Spinal cord (tissue), 10 donors: ENCODE data around the gene CACNB2. TPM values are rescaled to one million over a fixed set of nuclear protein-coding genes. Genes with fewer than 3 reads are reported as not detected.

Experiments used
- DNase-seq, 6 donors: peaks; one replicate each; pipeline versions ENCODE4 v3.0.0 to v3.0.0-alpha.2; 2013 to 2015; ENCODE audit warnings: low spot score in 6 of 6, low read depth in 4 of 6
- H3K27ac ChIP-seq: one replicate; pipeline ENCODE4 v1.5.1; 2013; ENCODE audit warnings: low read depth, low read length, control low read depth
- H3K27me3 ChIP-seq: one replicate; pipeline ENCODE4 v1.6.1; 2013; ENCODE audit warnings: low read length; ENCODE audit not compliant: control insufficient read depth, insufficient read depth
- H3K36me3 ChIP-seq: one replicate; pipeline ENCODE4 v1.6.1; 2013; ENCODE audit warnings: low read length; ENCODE audit not compliant: control insufficient read depth, insufficient read depth
- H3K4me1 ChIP-seq: one replicate; pipeline ENCODE4 v1.6.1; 2013; ENCODE audit warnings: low read length; ENCODE audit not compliant: control insufficient read depth, insufficient read depth
- H3K4me3 ChIP-seq: one replicate; pipeline ENCODE4 v1.5.1; 2013; ENCODE audit warnings: low read depth, low read length, control low read depth
- H3K9me3 ChIP-seq: one replicate; pipeline ENCODE4 v1.6.1; 2013; ENCODE audit warnings: low read length; ENCODE audit not compliant: control insufficient read depth, insufficient read depth
- WGBS: methylation state at CpG from one replicate; pipeline ENCODE4 v1.1.5; 2013; ENCODE audit warnings: missing lambda C conversion rate; ENCODE audit not compliant: insufficient coverage; 5-methylcytosine and 5-hydroxymethylcytosine counted together
- polyA plus RNA-seq, 2 donors: library from polyadenylated mRNA; unstranded; fragments of 120-200 nt; gene quantifications; one replicate each; pipeline ENCODE4 v1.2.1, GENCODE V29; 2013; ENCODE audit not compliant: insufficient read length in 2 of 2
- total RNA-seq, 2 donors: library from RNA; depleted of rRNA in 1 of 2; stranded (reverse); fragments of 120-200 nt in 1 of 2; fragments of >200 nt in 1 of 2; gene quantifications; one replicate each; pipeline versions ENCODE4 v1.2.3 to v1.2.4, GENCODE V29; 2013 to 2014
- donor health status: healthy.

Gene CACNB2
- total and polyA plus RNA-seq, 4 donors: 18.4 to 32.7 (median 24.9) TPM

GRCh38 chr10:18505456-18506118, 365.4 kb downstream of the CACNB2 start:
- no peaks in the 10 kb centered on the region for H3K4me1 ChIP-seq

GRCh38 chr10:18508587-18508986, 368.4 kb downstream of the CACNB2 start:
- 100% methylated on average over 2 of the region's 4 CpGs for WGBS
- H3K4me3 ChIP-seq: no peak overlapping the region
- no peaks in the 10 kb centered on the region for H3K9me3 ChIP-seq
- no peak for DNase-seq
- no peaks in the 10 kb centered on the region for H3K4me1 ChIP-seq
- H3K27ac ChIP-seq: no peak overlapping the region
- no peaks in the 10 kb centered on the region for H3K27me3 ChIP-seq
- no peaks in the 10 kb centered on the region for H3K36me3 ChIP-seq

More at GRCh38 chr10:18505456-18506118, 365.4 kb downstream of the CACNB2 start:
- Histone ChIP-seq H3K27me3 (no peaks in the 10 kb centered on the region), H3K4me3 (no peak overlapping the region), H3K9me3 (no peaks in the 10 kb centered on the region), H3K27ac (no peak overlapping the region), H3K36me3 (no peaks in the 10 kb centered on the region)
- no peak for DNase-seq
- WGBS: no CpG with 5 or more reads among the region's 11 CpGs

DNA sequence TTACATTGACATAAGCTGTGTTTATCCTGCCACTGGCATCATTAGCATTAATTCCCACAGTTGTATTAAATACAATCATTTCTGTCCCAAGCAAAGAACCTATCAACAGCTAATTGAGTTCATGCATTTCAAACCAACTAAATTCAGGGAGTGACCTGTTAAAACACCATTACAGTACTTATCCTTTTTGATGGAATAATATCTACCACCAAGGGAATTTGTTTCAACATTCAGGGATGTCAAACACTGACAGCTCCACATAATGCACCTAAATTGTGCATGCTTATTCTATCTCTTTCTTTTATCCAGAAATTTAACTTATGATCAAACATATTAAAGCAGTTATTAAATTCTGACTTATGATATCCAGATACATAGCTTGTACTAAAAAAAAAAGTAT, 374.3 kb downstream of the CACNB2 start:
- no peaks in the 10 kb centered on the region for H3K27me3 ChIP-seq
- no peaks in the 10 kb centered on the region for H3K4me1 ChIP-seq
- H3K27ac ChIP-seq: no peak overlapping the region
- no peak overlapping the region for H3K4me3 ChIP-seq
- H3K36me3 ChIP-seq: peaks cover under 1% of the 10 kb centered on the region
- DNase-seq: no peak
- no peaks in the 10 kb centered on the region for H3K9me3 ChIP-seq

GRCh38 chr10:18516851-18517250, 376.6 kb downstream of the CACNB2 start:
- no peaks in the 10 kb centered on the region for H3K27me3 ChIP-seq
- no CpG with 5 or more reads among the region's 3 CpGs for WGBS
- H3K27ac ChIP-seq: no peak overlapping the region
- peaks cover 7% of the 10 kb centered on the region for H3K36me3 ChIP-seq
- H3K4me3 ChIP-seq: no peak overlapping the region
- H3K4me1 ChIP-seq: no peaks in the 10 kb centered on the region
- DNase-seq: peak in 1 of 6 donors; percentile 66
- no peaks in the 10 kb centered on the region for H3K9me3 ChIP-seq

DNA sequence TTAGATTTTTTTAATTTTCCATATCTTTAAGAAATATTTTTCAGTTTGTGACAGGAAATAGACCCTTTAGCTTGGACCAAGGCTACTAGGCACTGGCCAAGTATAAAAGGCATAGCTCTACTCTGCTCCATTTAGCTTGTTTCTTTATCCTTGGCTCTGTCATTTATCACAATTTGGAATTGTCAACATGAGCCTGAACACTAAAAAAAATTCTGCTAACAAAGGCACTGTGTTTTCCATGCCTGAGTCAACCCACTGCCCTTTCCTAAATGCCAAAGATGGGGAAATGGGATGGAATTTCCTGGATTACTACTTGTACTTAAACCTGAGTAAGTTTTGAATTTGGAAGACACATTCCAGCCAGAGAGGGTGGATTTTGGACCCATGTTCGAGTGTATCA, 382.8 kb downstream of the CACNB2 start:
- no peaks in the 10 kb centered on the region for H3K9me3 ChIP-seq
- no peaks in the 10 kb centered on the region for H3K4me1 ChIP-seq
- no CpG with 5 or more reads among the region's 1 CpG for WGBS
- no peak overlapping the region for H3K4me3 ChIP-seq
- no peaks in the 10 kb centered on the region for H3K27me3 ChIP-seq
- H3K36me3 ChIP-seq: peaks cover 13% of the 10 kb centered on the region
- DNase-seq: peak in 1 of 6 donors; percentile 12
- no peak overlapping the region for H3K27ac ChIP-seq

- Histone ChIP-seq H3K27ac (no peak overlapping the region), H3K36me3 (peaks cover 13% of the 10 kb centered on the region), H3K4me1 (no peaks in the 10 kb centered on the region), H3K4me3 (no peak overlapping the region), H3K27me3 (no peaks in the 10 kb centered on the region), H3K9me3 (no peaks in the 10 kb centered on the region)
- no CpG with 5 or more reads among the region's 2 CpGs for WGBS
- DNase-seq: no peak
Measured at GRCh38 chr10:18523858-18524257, 383.6 kb downstream of the CACNB2 start.

GRCh38 chr10:18527687-18528086, 387.5 kb downstream of the CACNB2 start:
- Histone ChIP-seq H3K4me1 (no peaks in the 10 kb centered on the region), H3K9me3 (peaks cover 3% of the 10 kb centered on the region), H3K27ac (no peak overlapping the region), H3K4me3 (no peak overlapping the region), H3K27me3 (no peaks in the 10 kb centered on the region), H3K36me3 (peaks cover 5% of the 10 kb centered on the region)
- WGBS: 94% methylated on average over 2 of the region's 2 CpGs
- DNase-seq: no peak

GRCh38 chr10:18528292-18528691, 388.1 kb downstream of the CACNB2 start:
- Histone ChIP-seq H3K27me3 (no peaks in the 10 kb centered on the region), H3K36me3 (peaks cover 5% of the 10 kb centered on the region), H3K4me3 (no peak overlapping the region), H3K4me1 (no peaks in the 10 kb centered on the region), H3K9me3 (peaks cover 3% of the 10 kb centered on the region), H3K27ac (no peak overlapping the region)
- no CpG with 5 or more reads among the region's 3 CpGs for WGBS
- no peak for DNase-seq

DNA sequence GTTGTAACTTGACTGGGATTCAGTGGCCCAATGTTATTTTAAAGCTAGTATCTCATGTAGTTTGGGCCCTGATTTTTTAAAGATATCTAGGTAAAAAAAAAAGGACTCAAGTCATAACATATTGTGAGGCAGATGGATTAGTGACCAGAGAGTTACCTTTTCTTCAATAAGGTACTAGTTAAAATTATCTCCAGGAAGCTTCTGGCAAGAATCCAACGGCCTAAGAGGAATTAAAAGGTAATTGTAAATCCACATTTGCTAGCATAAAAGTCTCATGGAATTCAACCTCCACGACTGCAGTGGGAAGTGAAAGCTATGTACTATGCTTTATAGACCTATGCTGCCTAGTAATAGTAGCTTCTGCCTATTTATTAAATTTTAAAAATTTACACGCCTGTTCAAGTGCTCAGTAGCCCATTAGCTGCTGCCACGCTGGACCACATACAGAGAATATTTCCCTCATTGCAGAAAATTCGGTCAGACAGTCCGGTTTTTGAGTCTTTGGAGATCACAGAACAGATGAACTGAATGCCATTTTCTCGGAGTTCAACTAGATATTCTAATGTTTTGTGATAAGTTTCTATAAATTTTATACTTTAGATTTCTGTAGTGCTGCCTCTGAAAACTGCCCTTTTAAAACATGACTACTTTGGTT, 392.8 kb downstream of the CACNB2 start:
- peaks cover 3% of the 10 kb centered on the region for H3K9me3 ChIP-seq
- peak in 1 of 6 donors; percentile 47 for DNase-seq
- no peak overlapping the region for H3K4me3 ChIP-seq
- WGBS: 83% methylated on average over 1 of the region's 7 CpGs
- no peaks in the 10 kb centered on the region for H3K4me1 ChIP-seq
- no peak overlapping the region for H3K27ac ChIP-seq
- peaks cover 8% of the 10 kb centered on the region for H3K36me3 ChIP-seq
- no peaks in the 10 kb centered on the region for H3K27me3 ChIP-seq

DNA sequence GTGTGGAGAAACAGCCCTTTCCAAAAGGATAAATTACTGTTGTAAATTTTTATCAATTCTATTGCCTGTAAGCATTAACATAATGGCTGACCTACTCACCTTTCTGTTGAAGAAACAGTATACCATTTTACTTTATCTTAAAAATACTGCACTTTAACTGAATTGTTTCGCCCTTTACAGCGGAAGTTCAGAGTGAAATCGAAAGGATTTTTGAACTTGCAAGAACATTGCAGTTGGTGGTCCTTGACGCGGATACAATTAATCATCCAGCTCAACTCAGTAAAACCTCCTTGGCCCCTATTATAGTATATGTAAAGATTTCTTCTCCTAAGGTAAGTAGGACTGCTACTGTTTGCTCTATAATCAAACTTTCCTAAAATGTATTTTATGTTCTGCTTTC, 393.7 kb downstream of the CACNB2 start:
- Histone ChIP-seq H3K4me1 (no peaks in the 10 kb centered on the region), H3K27me3 (no peaks in the 10 kb centered on the region), H3K9me3 (peaks cover 3% of the 10 kb centered on the region), H3K36me3 (peaks cover 9% of the 10 kb centered on the region), H3K27ac (no peak overlapping the region), H3K4me3 (no peak overlapping the region)
- peak in 1 of 6 donors; percentile 12 for DNase-seq
- WGBS: 93% methylated on average over 3 of the region's 5 CpGs
